ENCODE results near the gene SMURF1. TPM values are rescaled to one million over a fixed set of nuclear protein-coding genes. Genes with fewer than 3 reads are reported as not detected.

Gene SMURF1
- total and polyA plus RNA-seq, 2 of the 8 experiments (the other 6 are each of a cell fraction or from before 2014, with no cell fraction given): 9.6 to 24.5 TPM

DNA sequence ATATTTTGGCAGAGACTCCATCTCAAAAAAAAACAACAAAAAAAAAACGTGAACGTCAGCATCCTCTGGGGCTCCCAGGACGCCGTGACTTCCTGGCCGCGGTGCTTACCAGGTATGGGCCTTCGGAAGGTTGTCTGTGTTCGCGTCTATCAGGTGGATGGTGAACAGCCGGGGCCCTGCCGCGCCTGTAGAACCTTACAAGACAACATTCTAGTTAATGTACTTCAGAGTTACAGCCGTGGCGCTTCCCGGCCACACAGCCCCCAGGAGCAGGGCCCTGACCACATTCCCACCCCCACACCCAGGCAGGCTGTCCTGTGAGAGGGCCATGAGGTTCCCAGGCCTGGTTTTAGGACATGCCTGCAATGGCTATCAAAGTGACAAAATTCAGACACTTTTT lies 111.0 kb downstream of the SMURF1 start (continued):
- no peak for TF ChIP-seq SP1 (IDR thresholded peaks at IDR 0.05; ENCODE audit: low read depth, low read length)

Data from H1 (cell line).